Breast epithelium (tissue), 4 donors: ENCODE measurements around the gene SMARCD3. TPM values are rescaled to one million over a fixed set of nuclear protein-coding genes. Genes with fewer than 3 reads are reported as not detected.

Source experiments
- DNase-seq, 2 donors: peaks; one replicate each; pipeline ENCODE4 v3.0.0-alpha.2; 2019; ENCODE audit warnings: low spot score in 2 of 2
- H3K27ac ChIP-seq, 2 donors: fragments of 200-600 bp; sonication (generic) in 1 of 2; one replicate each; pipeline ENCODE4 v1.5.1; 2016 to 2019; ENCODE audit warnings: mild to moderate bottlenecking in 1 of 2
- H3K27me3 ChIP-seq, 2 donors: fragments of 200-600 bp; sonication (generic) in 1 of 2; one replicate each; pipeline versions ENCODE4 v1.5.1 to v1.6.0; 2017 to 2019; ENCODE audit warnings: control low read depth in 1 of 2, mild to moderate bottlenecking in 1 of 2
- H3K36me3 ChIP-seq: fragments of 200-600 bp; one replicate; pipeline ENCODE4 v1.5.1; 2019
- H3K4me1 ChIP-seq, 2 donors: fragments of 200-600 bp; sonication (generic); one replicate each; pipeline ENCODE4 v1.5.1; 2016 to 2019; ENCODE audit warnings: control low read depth in 1 of 2
- H3K4me3 ChIP-seq, 3 donors: fragments of 200-600 bp; sonication (generic); 1 replicate in 2 of 3; 2 replicates in 1 of 3; pipeline ENCODE4 v1.5.1; 2016 to 2019; ENCODE audit warnings: mild to moderate bottlenecking in 3 of 3, moderate library complexity in 2 of 3
- H3K9me3 ChIP-seq, 2 donors: fragments of 200-600 bp; sonication (generic) in 1 of 2; one replicate each; pipeline ENCODE4 v1.5.1; 2016 to 2019; ENCODE audit warnings: control low read depth in 1 of 2
- POLR2A ChIP-seq: fragments of 450-650 bp; IDR thresholded peaks from one replicate; pipeline ENCODE4 v1.6.1; 2016; ENCODE audit warnings: antibody characterized with exemption, mild to moderate bottlenecking, moderate library complexity
- POLR2AphosphoS5 ChIP-seq, 3 donors: sonication (generic); formaldehyde crosslinking; IDR thresholded peaks; one replicate each; pipeline ENCODE4 v1.6.1; 2017; ENCODE audit warnings: antibody characterized with exemption in 3 of 3
- intact Hi-C: fragments of 100-400 bp; cut with DNase I; formaldehyde crosslinking; loops from one replicate; pipeline ENCODE4 v1.15.1; 2023; ENCODE audit warnings: low total_unique reads
- total RNA-seq, 3 donors: library from RNA; depleted of rRNA; stranded (reverse); fragments of >200 nt; gene quantifications; one replicate each; pipeline ENCODE4 v1.1.0, GENCODE V29; 2016
- TF ChIP-seq, protein P1 (sequence below), 3 donors: fragments of 450-650 bp; IDR thresholded peaks; one replicate each; pipeline ENCODE4 v1.5.1; 2016 to 2017; ENCODE audit warnings: antibody characterized with exemption in 3 of 3, mild to moderate bottlenecking in 3 of 3, moderate library complexity in 3 of 3

SMARCD3 gene
- total RNA-seq, 3 donors from 2014 or later: 21.3 to 69.5 (median 43.5) TPM

DNA sequence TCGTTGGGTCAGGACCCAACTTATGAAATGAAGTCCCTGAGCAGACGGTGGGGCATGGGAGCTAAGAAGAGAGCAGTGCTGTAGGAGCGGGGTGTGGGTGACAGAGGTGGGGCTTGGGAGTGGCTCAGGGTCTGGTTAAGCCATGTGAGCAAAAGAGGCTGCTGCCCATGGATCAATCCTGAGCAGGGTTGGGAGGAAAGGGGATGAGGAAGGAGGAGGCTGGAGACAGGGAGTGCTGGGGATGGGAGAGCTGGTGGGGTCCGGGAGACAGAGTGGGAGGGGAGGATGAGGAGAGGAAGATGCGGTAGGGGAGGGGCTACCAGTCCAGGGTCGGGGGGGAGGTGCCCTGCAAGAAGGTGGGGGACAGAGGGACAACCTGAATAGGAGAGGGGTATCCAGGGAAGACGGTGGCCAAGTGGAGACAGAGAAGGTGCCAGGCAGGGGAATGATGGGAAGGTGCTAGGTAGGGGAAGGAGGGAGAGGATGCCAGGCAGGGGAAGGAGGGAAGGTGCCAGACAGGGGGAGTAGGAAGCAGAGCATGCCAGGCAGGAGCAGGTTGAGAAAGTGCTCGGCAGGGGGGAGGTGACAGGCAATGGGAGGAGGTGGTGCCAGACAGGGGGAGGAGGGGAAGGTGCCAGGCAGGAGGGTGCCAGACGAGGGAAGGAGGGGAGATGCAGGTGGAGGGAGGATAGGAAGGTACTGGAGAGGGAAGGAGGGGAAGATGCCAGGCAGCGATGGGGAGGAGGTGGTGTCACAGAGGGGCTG lies 27.5 kb upstream of the SMARCD3 start:
- H3K9me3 ChIP-seq: no peaks in the 10 kb centered on the region
- peak overlapping the region; percentile 67 to 89 for H3K27ac ChIP-seq
- DNase-seq: peak in 1 of 2 donors; percentile 86
- intact Hi-C loops: no loop called here
- H3K36me3 ChIP-seq: no peaks in the 10 kb centered on the region
- peaks cover 0 to 2% of the 10 kb centered on the region in 2 donors for H3K27me3 ChIP-seq
- TF ChIP-seq, protein P1, sequence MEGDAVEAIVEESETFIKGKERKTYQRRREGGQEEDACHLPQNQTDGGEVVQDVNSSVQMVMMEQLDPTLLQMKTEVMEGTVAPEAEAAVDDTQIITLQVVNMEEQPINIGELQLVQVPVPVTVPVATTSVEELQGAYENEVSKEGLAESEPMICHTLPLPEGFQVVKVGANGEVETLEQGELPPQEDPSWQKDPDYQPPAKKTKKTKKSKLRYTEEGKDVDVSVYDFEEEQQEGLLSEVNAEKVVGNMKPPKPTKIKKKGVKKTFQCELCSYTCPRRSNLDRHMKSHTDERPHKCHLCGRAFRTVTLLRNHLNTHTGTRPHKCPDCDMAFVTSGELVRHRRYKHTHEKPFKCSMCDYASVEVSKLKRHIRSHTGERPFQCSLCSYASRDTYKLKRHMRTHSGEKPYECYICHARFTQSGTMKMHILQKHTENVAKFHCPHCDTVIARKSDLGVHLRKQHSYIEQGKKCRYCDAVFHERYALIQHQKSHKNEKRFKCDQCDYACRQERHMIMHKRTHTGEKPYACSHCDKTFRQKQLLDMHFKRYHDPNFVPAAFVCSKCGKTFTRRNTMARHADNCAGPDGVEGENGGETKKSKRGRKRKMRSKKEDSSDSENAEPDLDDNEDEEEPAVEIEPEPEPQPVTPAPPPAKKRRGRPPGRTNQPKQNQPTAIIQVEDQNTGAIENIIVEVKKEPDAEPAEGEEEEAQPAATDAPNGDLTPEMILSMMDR (IDR thresholded peaks at IDR 0.05): no peak
- no peak for TF ChIP-seq POLR2A
- TF ChIP-seq POLR2AphosphoS5 (IDR thresholded peaks at IDR 0.05): no peak
- H3K4me1 ChIP-seq: peaks cover 16 to 36% of the 10 kb centered on the region in 2 donors
- peak overlapping the region in 2 of 3 donors; percentile 52 to 77 for H3K4me3 ChIP-seq

DNA sequence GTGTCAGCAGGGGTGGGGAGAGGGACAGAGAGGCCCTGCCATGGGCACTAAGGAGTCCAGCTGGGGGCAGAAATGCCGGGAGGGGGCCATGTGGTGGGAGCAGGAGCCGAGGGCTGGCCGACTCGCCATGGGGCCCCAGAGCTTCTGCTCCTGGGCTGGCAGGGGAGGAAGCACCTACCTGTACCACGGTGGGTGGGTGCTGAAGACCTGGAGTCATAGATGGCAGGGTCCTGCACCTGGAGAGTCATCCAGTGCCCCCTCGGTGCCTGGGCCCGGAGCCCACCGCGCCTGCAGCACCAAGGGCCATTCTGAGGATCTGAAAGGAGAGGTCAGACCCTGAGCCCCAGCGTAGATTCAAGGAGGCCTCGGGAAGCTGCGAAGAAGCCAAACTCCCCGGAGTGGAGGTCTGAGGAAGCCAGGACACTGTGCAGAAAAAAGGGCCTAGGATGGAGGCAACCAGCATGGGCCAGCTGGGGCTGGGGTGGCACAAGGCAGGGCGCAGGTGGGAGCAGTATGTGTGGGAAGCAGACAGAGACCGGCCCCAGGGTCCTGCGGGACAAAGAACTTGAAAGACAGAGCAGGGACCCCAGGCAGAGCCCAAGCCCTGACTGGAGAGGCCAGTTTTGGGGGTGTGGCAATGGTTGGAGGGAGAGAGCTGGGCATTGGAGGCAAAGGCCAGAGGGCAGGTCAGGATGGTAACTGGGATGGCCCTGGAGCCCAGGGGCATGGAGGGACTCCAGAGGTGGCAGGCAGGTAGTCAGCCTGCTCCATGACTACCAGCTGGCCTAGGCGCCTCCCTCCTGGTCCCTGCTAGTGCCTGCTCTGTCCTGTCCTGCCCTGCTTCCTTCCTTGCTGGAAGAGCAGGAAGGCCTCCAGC lies 26.7 kb upstream of the SMARCD3 start:
- Histone ChIP-seq H3K36me3 (no peaks in the 10 kb centered on the region), H3K27me3 (peaks cover 0 to 2% of the 10 kb centered on the region in 2 donors), H3K27ac (peak overlapping the region; percentile 67 to 89), H3K4me3 (peak overlapping the region in 1 of 3 donors; percentile 77), H3K4me1 (peaks cover 16 to 36% of the 10 kb centered on the region in 2 donors), H3K9me3 (no peaks in the 10 kb centered on the region)
- intact Hi-C loops: no loop called here
- no peak for DNase-seq
- TF ChIP-seq POLR2AphosphoS5 (IDR thresholded peaks at IDR 0.05): no peak
- TF ChIP-seq, protein P1 (IDR thresholded peaks at IDR 0.05): no peak
- no peak for TF ChIP-seq POLR2A

DNA sequence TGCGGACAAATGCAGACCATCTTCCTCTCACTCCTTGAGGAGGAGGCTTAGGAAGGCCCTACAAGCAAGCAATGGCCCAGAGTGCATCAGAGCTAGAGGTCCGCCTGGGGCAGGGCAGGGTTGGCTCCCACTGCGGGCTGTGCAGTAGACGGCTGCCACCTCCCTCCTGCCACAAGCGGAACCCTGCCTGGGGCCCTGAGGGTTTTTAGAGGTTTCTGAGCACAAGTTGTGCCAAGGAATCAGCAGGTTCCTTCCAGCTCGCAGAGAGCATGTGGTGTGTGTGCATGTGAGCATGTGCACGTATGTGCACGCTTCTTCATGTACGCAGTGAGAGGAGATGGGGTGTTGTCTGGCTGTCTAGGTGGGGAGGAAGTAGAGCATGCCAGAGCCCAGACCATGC lies 25.9 kb upstream of the SMARCD3 start:
- no peaks in the 10 kb centered on the region for H3K36me3 ChIP-seq
- no peak for DNase-seq
- peak overlapping the region in 1 of 3 donors; percentile 25 for H3K4me3 ChIP-seq
- peak overlapping the region; percentile 73 to 89 for H3K27ac ChIP-seq
- TF ChIP-seq POLR2A (no peak), POLR2AphosphoS5 (IDR thresholded peaks at IDR 0.05) (no peak)
- TF ChIP-seq, protein P1 (IDR thresholded peaks at IDR 0.05): no peak
- no peaks in the 10 kb centered on the region for H3K9me3 ChIP-seq
- H3K4me1 ChIP-seq: peaks cover 16 to 36% of the 10 kb centered on the region in 2 donors
- H3K27me3 ChIP-seq: no peaks in the 10 kb centered on the region
- intact Hi-C loops: no loop called here

DNA sequence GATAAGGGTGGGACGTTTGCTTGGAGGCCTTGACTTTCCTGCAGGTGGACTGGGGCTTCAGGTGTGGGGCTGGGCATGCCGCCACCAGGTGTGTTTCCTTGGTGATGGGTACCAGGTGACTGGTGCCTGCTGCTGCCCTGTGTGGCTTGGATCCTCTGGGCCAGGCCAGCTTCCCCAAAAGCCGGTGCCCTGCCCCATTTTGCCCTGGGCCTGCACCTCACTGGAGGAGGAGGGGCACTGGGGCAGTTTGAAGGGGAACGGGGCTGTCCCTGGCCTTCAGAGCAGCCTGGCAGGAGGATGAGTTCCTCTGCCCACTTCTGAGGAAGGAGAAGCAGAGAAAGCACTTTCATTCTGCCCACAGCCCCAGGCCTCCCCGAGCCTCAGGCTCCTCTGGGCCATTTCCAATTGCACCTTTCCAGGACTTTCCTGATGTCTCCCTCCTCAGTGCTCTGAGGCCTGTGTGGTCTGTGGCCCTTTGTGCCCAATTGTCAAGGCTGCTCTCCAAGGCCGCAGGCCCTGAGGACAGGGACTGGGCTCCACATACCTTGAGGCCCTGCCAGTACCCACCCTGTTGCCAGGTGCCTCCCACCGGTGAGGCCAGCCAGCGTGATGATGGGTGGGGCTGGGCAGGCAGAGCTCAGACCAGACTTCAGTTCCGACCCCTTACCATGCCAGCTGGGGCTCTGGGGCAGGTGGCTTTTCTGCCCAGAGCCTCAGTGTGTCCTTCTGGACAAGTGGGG lies 25.3 kb upstream of the SMARCD3 start:
- H3K36me3 ChIP-seq: no peaks in the 10 kb centered on the region
- intact Hi-C loops: no loop called here
- H3K4me1 ChIP-seq: peaks cover 16 to 36% of the 10 kb centered on the region in 2 donors
- H3K27ac ChIP-seq: peak overlapping the region; percentile 73 to 89
- H3K27me3 ChIP-seq: no peaks in the 10 kb centered on the region
- peak overlapping the region in 1 of 3 donors; percentile 25 for H3K4me3 ChIP-seq
- no peak for TF ChIP-seq POLR2AphosphoS5 (IDR thresholded peaks at IDR 0.05)
- TF ChIP-seq POLR2A: no peak
- TF ChIP-seq, protein P1 (IDR thresholded peaks at IDR 0.05): no peak
- no peak for DNase-seq
- no peaks in the 10 kb centered on the region for H3K9me3 ChIP-seq
